HG03039 (cell line): ENCODE measurements around the gene ALDH3B1.

Source experiments
- ATAC-seq: cut with Tn5 transposase; IDR thresholded peaks from one replicate; pipeline ENCODE4 v1.9.1; 2021; ENCODE audit warnings: mild to moderate bottlenecking, moderate library complexity; ENCODE audit not compliant: unreplicated experiment

The ALDH3B1 gene

DNA sequence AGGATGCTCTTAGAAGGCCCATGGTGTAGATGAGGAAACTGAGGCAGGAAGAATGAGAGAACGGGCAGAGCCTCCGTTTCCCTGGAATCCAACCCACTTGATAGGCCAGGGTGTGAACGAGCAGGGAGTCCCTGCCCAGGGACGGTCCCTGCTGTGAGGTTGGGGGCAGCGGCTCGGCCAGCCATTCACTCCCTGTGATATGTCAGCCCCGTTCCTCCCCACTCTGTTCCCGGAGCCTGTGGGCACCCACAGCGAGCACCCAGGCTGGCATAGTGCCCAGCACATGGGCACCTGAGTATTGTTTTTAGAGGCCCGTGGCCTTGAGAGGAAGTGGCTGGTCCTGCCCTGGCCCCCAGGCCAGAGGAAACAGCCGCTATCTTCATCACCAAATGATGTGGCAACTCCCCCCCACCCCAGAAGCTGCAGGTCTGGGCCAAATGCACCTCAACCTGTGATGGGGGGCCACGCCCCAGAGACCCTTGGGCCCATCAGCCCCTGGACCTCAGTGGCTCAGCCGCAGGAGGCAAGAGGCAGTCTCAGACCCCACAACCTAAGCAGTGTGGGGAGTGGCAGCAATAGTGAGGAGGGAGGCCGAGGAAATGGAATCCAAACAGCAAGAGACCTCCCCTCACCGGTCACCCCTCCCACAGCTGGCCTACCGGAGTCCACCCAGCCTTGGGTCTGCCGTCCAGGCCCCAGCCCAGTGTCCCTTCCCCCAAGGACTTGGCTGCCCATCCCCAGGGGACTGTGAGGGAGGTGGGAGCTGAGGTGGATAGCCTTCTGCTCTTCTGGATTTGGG, 2.1 kb downstream of the ALDH3B1 start:
- no peak for ATAC-seq

DNA sequence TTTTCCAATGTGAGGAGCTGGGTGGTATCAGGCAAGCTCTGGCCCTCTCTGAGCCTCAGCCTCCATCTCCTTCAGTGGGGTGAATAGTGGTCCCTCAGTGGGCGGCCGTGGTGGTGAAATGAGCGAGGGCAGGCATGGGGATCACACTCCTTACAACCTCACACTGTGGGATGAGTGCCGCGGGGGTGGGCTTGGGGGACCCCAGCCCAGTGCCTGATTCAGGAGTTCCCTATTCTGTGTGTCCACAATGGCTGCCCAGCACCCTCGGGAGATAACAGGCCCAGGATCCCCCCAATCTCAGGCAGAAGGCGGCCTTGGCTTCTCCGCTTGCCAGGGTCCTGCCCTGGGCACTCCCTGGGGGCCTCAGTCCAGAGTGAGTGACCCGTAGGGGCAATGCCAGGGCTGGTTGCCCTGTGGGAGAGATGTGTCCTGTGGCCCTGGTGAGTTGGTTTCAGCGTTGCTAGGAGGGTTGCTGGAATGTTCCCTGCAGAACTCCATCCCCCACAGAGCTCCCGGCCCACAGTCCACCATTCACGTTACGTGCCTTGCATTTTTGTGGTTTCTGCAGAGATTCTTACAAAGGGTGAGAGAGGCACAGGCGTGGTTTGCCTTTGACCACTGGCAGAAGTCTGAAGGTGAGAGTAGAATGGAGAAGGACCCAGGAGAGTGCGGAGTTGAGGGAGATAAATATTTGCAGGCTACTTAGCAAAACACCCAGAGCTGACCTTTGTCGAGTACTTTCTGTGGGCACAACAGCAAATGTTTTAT, 2.9 kb downstream of the ALDH3B1 start:
- no peak for ATAC-seq

DNA sequence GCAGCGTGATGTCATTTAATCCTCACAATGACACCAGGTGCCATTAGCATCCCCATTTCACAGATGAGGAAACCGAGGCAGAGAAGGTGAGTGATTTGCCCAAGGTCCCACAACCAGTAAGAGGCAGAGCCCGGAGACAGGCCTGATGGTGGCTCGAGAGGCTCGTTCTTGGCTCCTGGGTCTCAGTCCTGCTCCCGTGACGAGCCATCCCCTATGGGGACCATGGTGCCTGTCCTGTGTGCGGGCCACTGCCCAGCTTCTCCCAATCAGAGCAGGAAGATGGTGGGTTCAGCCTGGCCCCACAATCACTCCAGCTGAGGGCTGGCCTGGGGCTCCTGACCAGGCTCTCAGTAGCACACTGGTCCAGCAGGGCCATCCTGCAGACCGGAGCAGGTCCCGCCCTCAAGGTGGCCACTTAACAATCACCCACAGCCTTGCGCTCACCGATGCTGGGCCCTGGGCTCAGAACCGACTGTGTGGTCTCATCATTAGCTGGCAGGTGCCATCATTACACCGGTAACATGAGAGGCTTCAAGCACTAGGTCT, 3.6 kb downstream of the ALDH3B1 start:
- no peak for ATAC-seq

DNA sequence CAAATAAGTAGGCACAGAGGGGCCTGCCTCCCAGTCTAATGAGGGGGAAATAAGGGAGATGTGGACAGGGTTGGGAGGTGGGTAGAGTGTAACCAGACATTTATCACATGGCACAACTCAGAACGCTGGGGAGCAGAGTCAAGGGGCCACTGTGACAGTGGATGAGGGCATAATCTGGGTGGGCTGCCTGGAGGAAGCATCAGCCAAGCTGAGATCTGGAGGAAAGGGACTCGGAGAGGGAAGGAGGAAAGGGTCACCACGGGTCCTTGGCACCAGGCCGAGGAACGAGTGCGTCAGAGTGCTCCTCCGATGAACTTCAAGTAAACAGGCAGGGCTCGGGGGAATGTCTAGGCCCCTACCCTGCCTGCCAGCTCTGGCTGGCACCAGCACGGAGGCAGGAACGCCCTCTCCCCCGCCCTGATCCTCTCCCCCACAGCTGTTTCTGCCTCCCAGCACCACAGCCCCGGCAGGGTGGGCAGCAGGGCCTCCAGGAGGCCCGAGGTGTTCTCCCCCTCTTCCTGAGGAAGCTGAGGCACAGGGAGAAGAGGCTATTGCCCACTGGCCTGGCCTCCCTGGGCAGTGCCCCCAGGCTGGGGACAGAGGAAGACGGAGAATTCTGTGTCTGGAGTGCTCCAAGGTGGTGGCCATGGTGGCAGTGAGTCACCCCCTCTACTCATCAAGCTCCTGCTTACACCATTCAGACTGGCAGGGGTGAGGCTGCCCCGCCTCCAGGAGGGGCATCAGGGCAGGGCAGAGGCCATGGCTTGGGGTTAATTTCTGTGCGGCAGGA, 4.2 kb downstream of the ALDH3B1 start:
- no peak for ATAC-seq

DNA sequence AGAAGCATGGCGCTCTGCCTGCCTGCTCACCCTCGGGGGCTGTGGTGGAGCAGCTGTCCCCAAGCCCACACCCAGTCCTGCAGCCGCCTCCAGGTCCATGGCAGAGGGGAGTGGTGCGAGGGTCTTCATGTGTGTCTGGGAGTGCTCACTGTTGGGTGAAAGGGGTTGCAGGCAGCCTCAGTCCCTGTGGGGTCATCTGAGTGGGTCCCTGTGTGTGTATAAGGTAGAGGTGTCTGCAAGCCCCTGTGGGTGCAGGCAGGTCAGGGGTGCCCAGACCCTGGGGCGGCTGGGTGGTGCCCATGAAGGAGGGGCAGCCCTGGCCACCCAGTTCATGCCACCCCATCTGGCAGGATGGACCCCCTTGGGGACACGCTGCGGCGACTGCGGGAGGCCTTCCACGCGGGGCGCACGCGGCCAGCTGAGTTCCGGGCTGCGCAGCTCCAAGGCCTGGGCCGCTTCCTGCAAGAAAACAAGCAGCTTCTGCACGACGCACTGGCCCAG, 4.9 kb downstream of the ALDH3B1 start:
- ATAC-seq, result no peak

DNA sequence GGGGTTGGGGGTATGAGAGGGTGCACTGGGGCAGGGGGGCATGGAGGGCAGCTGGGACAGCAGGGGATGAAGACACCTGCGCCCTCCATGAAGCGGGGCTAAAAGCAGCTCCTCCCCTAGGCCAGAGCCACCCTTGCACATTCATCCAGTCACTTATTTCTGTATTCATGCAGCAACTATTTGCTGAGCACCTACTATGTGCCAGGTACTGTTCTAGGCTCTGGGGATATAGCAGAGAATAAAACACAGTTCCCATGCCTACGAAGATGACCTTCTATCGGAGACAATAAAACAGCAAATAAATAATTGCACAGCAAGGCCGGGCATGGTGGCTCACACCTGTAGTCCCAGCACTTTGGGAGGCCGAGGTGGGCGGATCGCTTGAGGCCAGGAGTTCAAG, 5.3 kb downstream of the ALDH3B1 start:
- no peak for ATAC-seq

DNA sequence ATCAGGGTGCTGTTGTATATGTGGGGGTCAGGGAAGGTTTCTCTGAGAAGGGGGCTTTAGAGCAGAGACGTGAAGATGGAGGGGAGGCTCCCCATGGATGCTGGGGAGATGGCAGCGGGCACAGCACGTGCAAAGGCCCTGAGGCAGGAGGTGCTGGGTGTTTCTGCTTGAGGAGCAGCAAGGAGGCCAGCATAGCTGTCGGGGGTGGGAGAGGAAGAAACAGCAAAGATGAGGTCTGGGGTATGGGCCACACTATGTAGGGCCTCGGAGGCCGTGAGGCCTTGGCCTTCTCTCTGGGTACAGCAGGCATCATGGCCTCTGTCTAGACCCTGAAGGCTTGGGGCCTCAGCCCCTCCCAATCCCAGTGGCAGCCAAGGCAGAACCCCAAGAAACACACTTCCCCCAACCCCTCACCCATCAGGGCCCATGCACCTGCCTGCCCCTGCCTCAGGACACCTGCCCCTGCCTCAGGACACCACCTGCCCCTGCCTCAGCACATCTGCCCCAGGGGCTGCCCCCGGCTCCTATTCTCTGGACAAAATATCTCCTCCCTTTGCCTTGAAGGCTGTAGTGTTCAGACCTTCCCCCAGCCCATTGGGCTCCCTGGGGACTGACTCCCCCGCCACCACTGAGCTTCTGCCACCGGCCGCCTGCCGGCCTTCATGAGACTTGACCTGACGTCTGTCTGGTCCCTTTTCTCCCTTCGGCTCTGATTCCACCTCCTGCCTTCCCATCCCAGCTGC, 6.2 kb downstream of the ALDH3B1 start:
- ATAC-seq, result no peak

DNA sequence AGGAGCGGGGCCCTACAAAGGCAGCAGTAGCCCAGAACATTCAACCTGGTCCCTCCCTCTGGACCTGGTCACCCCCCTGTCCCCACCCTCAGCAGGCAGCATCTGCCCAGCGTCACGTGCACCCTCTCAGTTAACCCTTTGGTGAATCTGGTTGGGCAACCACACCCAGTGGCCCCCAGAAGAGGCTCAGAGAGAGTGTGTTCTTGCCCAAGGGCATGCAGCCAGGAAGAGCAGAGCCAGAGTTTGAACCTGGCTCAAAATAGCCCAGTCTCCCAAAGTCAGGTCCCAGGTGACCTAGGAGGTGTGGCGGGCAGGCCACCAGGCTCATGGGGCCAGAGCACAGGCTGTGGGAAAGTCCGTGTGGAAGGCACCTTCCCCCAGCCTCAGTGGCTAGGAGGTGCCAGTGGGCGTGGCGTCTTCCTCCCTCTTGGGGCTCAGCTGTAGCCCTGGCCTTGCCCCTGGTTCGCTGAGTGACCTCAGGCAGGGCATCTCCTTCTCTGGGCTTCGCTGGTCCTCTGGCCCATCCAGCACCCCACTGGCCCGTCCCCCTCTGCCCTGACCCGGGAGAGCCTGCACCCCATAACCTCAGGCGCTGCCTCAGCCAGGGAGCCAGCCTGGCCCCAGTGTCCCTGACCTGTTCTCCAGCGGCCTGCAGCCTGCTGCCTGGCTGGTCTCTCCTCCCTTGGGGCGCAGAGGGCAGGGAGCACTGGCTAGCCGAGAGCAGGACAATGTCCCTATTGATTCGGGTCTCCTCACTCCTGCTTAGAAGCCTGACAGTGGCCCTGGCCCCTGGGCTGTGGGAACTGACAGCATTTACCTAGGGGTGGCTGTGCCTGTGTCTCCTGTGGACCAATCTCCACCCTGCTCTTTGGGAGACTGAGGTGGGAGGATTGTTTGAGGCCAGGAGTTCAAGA, 7.0 kb downstream of the ALDH3B1 start:
- no peak for ATAC-seq

DNA sequence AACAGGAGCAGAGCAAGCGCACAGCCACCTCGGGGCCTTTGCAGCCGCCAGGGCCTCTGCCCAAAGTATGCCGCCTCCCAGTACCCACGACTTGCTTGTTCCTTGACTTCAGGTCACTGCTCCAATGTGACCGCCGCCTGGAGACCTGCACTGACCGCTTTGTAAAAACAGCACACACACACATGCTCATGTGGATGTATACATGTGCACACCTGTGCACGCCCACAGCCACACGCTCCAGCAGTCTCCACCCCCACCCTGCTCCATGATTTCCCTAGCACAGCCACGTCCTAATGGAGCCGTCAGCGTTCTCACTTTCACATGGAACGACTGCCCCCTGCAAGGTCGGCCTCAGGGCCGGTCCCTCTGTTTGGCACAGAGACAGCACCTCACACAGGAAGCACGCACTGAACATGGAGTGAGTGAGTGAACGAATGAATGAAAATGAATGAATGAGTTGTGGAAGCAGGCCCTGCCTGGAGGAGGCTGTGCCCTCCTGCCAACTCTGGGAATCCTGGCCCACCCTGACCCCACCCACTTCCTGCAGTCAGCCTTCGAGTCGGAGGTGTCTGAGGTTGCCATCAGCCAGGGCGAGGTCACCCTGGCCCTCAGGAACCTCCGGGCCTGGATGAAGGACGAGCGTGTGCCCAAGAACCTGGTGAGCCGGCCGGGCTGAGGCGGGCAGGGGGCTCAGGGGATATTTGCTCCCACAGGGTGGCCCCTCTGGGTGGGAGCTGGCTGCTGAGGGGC, 8.0 kb downstream of the ALDH3B1 start:
- no peak for ATAC-seq

DNA sequence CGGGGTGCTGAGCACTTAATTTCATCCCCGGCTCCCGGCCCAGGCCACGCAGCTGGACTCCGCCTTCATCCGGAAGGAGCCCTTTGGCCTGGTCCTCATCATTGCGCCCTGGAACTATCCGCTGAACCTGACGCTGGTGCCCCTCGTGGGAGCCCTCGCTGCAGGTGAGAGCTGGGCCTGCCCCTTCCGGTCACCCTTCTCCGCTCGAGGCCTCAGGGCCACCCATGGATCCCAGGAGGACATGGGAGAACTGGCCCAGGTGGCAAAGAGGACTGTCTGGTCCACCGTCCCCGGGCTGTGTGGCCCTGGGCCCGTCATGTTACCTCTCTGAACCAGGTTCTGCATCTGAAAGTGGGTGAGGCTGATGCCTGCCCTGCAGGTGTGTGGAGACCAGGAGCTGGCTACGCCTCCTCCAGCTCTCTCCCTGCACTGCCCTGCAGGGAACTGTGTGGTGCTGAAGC, 8.6 kb downstream of the ALDH3B1 start:
- no peak for ATAC-seq

DNA sequence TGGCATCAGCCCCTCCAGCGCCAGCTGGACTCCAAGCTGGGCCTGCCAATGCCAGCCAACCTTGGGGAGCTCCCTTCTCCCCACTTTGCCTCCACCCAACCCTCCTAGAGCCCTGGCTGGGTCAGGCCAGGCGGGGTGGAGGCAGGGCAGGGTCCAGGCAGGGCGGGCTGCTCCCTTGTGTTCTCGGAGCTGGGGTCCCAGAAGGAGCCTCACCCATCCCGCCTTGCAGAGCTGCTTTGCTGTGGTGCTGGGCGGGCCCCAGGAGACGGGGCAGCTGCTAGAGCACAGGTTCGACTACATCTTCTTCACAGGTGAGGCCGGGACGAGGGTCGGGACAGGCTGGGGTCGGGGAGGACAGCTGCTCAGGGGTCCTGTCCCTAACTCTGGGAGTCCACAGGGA, 9.4 kb downstream of the ALDH3B1 start:
- ATAC-seq, result no peak

DNA sequence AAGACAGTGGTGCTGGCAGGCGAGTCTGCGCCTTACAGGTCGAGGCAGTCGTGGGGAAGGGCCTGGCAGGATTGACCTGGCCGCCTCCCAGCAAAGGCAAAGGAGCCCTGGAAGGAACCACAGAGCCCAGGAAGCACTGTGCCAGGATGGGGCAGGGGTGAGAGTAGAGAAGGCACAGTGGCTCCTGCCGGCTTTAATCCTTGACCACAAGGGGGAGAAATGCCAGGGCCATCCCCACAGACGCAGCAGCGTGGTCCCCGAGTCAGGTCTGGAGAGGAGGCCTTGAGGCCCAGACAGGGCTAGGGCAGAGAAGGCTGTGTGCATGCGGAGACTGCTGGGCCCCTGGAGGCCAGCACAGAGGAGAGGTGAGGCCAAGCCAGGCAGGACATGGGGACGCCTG, 10.4 kb downstream of the ALDH3B1 start:
- no peak for ATAC-seq

DNA sequence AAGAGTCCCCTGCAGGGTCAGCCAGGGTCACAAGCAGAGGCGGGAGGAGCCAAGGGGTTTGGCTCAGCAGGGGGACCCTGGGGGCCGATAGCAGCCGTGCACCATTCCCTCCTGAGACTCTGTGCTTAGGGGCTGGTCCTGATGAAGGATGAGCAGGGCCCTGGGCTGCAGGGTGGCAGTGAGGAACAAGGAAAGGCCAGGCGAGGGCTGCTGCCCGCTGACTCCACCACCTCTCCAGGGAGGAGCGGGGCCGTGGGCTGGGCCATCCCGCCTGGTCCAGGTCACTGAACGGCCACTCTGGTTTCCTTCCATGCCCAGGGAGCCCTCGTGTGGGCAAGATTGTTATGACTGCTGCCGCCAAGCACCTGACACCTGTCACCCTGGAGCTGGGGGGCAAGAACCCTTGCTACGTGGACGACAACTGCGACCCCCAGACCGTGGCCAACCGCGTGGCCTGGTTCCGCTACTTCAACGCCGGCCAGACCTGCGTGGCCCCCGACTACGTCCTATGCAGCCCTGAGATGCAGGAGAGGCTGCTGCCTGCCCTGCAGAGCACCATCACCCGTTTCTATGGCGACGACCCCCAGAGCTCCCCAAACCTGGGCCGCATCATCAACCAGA, 11.2 kb downstream of the ALDH3B1 start:
- ATAC-seq, result no peak

DNA sequence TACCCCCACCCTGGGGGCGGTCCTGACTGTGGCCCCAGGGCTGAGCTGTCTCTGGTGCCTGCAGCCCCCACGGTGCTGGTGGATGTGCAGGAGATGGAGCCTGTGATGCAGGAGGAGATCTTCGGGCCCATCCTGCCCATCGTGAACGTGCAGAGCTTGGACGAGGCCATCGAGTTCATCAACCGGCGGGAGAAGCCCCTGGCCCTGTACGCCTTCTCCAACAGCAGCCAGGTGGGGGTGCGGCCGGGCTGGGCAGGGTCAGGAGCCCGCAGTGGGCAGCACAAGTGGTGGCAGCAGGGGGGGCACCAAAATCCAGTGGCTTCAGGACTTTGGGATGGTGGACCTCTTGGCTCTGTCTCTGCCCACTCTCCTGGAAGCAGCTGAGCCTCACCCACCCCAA, 12.4 kb downstream of the ALDH3B1 start:
- no peak for ATAC-seq

DNA sequence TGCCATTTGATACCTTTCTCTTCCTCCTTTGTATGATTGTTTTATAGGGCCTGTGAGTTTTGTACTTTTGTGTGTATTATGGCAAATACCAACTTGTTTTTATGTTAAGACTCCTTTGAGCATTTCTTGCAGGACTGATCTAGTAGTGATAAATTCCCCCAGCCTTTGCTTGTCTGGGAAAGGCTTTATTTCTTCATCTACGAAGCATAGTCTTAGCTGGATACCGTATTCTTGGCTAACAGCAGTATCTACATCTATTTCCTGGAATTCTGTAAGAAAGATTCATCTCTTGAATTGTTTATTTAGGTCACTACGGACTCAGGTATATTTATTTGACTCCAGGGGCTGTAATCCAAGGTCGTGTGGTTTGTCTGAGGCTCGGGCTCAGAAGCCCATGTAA, 14.4 kb downstream of the ALDH3B1 start:
- ATAC-seq, result no peak

DNA sequence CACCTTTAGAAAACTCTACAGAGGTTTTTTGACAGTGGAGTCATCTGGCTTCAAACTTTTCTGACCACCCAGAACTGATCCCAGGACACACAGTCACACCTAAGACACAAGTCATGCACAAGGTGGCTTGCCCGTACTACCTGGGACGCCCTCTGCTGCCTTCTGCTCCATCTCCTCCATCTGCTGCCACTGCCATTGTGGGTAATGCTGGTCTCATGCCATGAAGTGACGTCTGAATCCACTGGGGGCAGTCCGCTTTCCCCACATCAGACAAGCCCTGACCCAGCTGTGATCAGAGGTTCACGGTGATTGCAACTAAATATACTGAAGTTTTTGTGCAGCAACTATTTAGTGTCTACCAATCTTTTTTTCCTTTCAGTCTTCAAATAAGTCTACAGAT, 14.9 kb downstream of the ALDH3B1 start:
- ATAC-seq, result no peak

DNA sequence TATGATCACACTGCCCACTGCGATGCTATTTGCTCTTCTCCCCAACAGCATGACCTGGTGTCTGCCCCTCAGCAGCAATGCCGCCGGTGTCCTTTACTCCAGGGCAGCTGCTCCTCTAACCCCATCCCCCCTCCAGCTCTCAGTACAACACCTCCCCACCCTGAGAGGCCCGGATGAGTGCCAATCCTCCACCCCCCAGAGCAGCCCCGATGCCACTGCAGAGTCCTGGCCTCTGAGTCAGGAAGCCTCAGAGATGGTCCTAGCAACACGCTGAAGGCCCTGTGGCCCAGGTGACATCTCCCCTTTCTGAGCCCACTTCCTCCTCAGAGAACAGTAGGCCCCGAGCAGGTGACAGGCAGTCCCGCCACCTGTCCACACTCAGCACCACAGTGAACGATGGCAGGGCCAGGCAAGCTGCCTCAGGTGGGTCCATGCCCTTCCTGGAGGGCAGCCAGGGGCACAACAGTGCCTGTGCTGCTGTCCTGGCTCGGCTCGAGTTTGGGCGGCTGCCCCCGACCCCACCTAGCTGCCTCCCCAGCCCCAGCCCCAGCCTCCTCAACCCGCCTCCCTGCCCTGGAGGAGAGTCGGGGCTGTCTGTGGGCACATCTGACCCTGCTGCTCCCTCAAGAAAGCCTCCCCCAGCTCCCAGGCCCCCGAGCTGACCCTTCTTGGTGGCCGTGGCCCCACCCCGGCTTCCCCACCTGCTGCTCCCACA, 16.4 kb downstream of the ALDH3B1 start:
- no peak for ATAC-seq

DNA sequence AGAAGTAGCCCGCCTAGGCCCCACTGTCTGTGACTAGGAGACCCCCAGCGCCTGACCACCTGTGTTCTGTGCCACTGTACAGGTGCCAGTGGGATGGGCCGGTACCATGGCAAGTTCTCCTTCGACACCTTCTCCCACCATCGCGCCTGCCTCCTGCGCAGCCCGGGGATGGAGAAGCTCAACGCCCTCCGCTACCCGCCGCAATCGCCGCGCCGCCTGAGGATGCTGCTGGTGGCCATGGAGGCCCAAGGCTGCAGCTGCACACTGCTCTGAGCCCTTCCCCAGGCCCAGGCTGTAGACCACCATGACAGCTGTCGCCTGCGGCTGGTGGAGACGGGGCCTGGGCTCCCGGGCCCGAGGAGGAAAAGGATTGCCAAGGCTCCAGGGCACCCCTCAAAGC, 17.5 kb downstream of the ALDH3B1 start:
- ATAC-seq, result no peak
